ENCODE data around the gene TBP. TPM values are rescaled to one million over a fixed set of nuclear protein-coding genes. Genes with fewer than 3 reads are reported as not detected.

Gene TBP
- total RNA-seq, 1 donor from 2014 or later, result 20.4 TPM

Other genes with a start within 250 kb of the TBP start
- 34.0 and 36.9 TPM in 2 replicates for gene FAM120B, start 247.6 kb upstream of the TBP start, total RNA-seq
- gene PSMB1, start 1.1 kb upstream of the TBP start, total RNA-seq, result 139 and 151 TPM in 2 replicates
- 52.9 and 60.7 TPM in 2 replicates for gene PDCD2, start 30.3 kb downstream of the TBP start, total RNA-seq